Measurements from ENCODE around the gene LCN1. TPM values are rescaled to one million over a fixed set of nuclear protein-coding genes. Genes with fewer than 3 reads are reported as not detected.
"Not testable (repeated sequence)": the region's sequence is repeated elsewhere in the genome, so short reads cannot be mapped to it uniquely, and the experiment has no call there.

LCN1 gene
- polyA plus RNA-seq, 3 donors = not detected

DNA sequence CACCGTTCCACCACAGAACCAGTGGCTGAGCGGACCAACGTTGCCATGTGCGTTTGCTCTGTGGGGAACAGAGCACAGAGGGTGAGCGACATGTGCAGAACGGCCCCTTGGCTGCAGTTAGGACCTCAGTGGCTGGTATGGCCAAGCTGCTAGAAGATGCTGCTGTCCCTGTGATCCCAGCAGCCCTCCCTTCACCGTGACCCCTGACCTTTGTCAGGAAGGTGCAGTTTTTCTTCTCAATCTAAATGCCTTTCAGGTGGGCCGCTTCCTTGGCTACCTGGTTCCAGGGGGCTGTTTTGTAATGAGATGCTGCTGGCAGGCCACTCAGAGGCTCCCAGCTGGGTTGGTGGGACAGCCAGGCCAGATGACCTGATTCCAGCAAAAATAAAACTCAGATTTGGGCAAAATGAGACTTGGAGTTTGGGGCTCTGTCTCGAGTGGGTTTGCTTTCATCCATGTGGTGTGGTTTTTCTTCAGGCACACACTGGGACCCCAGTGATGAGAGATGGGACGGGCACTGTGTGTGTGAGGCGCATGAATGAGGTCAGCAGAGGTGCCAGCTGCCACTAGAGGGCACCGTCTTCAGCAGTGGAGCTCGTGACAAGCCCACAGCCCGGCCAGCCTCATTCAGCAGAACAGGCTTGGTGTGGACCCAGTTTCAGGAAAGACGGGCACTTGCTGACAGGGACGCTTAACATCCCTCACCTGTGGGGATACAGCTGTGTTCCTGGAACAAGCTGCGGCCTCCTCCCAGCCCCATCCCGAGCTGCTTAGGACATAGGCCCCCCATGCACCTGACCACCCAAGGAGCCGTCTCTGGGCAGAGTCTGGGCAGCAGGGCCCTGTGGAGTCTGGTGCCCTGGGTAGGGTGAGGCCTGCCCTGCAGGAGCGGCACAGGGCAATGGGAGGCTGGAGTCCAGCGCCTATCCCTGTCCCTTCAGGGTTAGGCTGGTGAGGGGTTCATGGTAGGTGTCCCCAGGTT lies 16.7 kb upstream of the LCN1 start:
- peak; percentile 44 for DNase-seq

DNA sequence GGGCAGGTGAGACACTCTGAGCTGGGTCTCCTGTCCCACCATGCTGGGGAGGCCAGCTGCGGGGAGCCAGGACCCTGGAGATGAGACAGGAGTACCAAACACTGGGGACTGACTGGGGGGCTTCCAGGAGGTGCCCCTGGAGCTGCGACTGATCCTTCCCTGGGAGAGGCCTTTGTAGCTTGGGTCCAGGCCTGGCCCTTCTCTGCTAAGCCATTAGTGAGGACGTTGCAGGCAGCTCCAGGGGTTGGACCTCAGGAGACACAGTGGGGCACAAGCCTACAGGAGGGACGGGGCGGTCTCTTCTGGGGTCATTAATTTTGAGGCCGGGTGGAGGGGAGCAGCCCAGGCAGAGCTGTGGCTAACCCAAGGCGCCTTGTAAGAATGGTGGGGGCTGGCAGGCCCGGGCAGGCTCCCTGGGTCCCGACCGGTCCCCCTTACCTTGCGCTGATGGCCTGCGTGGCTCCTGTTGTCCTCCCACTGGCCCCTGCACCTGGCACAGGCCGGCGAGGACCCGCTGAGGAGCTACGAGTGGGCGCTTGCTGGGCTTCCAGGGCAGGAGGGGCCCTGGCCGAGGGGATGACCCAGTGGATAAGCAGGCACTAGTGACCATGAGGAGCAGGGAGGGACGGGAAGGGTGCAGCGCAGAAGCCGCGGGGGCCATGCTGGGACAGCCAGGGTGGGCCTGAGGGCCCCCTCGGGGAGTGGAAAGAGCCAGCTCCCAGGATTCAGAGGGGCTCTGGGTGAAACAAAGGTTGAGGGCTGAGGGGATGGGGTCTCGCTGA lies 15.6 kb upstream of the LCN1 start:
- no peak for DNase-seq

DNA sequence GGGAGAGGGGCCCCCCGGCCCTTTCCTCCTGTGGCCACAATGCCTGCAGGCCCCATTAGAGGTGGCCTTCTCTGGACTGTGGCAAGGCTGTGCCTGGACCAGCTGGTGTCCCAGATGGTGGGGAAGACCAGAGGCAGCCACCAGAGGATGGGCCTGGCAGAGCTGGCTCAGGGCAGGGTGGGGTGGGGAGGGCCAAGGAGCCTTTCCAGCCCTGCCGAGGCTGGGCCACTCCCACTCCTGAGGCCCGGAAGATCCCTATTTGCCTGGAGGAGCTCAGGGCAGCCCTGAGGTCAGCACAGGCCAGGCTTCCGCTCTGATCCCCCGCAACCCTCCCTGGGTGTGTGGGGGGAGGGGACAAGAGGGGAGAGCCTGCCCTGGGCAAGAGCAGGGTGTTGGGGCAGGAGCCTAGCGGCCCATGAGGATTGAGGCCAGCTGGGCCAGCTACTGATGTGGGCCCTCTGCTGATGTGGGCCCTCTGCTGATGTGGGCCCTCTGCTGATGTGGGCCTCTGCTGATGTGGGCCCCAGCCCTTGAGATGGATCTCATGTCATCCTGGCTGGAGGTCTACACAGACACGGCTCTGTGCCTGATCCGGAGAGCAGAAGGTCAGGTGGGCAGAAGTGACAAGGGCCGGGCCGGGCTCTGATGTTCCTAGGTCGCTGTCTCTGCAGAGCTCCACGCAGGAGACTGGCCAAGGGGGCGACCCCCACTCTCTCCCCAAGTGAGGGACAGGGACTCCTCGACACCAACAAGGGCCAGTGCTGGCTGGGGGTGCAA lies 14.7 kb upstream of the LCN1 start:
- DNase-seq = no peak

DNA sequence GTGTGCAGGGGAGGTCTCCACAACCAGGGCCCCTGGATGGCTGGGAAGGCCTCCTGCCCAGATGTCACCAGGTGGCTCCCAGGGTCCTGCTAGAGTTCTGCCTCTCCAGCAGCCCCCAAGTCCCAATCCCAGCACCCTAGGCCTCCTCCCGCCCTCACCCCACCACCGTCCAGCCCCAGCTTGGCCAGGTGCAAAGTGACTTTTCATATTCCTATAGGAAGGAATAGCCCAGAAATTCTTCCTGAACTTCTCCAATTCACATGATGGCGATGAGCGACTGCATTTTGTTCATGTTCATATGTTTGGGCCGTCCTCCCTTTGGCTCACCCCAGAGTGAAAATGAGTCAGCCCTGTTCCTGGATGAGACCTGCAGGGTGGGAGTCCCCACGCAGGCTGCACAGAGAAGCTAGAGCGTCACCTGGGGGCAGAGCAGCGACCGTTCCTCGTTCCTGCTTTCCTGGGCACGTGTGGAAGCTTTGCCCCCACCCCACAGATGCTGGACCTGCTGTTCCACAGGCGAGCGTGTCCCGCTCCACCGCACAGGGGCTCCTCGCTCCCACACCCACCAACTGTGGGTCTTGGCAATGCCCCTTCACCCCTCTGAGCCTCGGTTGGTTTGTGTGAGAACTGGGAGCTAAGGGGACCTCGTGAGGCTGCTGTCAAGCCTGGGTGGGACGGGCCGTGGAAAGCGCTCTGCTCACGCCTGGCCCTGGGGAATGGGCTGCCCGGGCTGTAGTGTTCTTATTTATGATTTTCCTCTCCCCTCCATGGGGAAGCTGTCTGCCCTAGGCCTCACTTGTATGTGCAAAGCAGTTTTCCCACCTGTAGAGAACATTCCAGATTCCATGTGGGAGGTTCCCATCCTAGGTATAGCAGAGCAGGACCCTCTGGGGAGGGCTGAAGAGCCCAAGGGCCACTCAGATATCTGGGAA lies 13.9 kb upstream of the LCN1 start:
- DNase-seq = no peak

- DNase-seq = no peak
These were observed 12.9 kb upstream of the LCN1 start for GRCh38 chr9:135508211-135508820.

- no peak for DNase-seq
These were observed 11.8 kb upstream of the LCN1 start for GRCh38 chr9:135509458-135509857.

DNA sequence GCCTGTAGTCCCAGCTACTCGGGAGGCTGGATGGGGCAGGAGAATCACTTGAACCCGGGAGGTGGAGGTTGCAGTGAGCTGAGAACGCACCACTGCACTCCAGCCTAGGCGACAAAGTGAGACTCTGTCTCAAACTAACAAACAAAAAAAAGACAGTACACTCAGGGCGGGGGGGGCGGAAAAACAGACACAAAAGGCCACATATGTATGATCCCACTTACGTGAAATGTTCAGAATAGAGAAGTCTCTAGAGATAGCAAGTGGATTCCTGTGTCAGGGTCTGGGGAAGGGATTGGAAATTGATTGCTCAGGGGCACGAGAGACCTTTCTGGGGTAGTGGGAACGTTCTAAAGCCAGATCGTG lies 9.0 kb upstream of the LCN1 start:
- no peak for DNase-seq

DNA sequence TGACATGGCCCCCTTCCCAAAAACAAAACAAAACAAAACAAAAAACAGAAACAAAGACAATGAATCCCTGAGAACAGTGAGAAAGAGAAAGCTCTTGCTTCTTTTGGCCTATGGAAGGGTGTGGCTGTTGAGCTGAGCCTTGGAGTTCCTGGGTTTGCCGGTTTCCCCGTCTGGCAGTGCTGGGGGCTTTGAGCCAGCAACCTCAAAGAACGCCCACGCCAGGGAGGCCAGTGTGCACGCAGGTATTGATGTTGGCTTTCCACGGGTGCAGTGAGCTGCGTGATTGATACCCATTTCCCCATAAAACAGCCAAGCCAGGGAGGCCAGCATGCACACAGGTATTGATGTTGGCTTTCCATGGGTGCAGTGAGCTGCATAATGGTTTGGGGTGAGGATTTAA lies 8.3 kb upstream of the LCN1 start:
- DNase-seq = no peak

GRCh38 chr9:135513351-135513846 lies 7.8 kb upstream of the LCN1 start:
- no peak for DNase-seq

DNA sequence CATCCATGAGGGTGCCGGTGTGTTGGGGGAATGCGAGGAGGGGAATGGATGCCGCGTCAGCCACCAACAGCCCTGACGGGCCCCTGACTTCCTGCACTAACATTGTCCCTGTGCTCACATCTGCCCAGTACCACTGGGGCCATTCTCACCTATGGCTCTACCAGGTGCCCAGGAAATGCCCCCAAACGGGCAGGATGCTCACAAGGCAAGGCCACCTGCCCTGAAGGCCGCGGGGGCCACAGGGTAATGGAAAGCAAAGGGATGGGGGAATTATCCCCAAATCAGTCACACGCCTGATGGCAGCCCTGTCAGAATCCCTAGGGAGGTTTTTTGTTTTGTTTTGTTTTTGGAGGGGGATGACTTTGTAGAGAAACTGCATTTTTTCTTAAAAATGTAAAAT lies 7.3 kb upstream of the LCN1 start:
- not testable (repeated sequence) for DNase-seq

DNA sequence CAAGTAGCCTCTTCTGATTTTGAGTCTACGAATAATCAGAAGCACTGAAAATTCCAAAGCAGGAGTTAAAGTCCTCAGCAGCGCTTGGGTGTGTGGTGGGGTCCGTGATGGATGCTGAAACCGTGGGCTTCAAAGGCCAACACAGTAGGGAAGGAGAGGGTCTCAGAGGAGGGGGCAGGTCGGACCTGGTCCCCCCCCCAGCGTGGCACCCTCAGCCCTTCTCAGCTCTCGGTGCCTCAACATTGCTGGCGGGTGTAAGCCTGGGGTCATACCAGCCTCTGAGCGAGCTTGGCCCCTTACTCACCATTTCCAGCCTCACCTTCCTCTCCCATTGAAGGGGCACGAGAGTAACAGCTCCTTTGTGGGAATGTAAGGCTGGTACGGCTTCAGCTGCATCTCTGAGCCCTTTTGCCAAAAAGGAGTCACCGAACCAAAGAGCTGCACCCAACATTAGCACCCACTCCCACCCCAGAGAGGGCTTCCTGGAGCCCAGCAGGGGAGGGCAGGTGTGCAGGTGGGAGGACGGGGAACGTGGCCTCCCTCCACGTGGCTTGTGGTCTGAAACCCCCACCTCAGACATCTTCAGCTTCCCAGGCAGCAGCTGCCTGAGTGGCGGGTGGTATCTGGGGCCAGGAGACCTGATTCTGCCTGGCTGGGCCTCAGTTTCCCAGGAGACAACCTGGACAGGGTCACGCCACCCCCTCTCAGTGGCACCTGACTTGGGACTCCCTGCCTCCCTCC lies 6.7 kb upstream of the LCN1 start:
- no peak for DNase-seq

GRCh38 chr9:135515083-135515951 lies 5.9 kb upstream of the LCN1 start:
- no peak for DNase-seq

- no peak for DNase-seq
These were observed 4.9 kb upstream of the LCN1 start for GRCh38 chr9:135516132-135516860.

DNA sequence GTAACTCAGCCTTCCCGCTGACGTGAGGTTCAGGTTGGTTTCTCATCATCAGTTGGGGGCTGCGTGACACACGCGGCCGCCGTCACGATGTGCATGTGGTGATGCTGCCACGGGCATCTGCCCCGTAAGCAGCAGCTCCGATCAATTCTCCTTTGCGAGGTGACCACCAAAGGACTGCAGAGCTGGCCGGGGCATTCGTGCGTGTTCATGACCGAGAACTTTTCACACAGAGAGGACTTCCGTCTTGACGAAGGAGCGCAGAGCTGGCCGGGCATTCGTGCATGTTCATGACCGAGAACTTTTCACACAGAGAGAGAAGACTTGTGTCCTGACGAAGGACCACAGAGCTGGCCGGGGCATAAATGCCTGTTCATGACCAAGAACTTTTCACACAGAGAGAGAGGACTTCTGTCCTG lies 3.8 kb upstream of the LCN1 start:
- no peak for DNase-seq

DNA sequence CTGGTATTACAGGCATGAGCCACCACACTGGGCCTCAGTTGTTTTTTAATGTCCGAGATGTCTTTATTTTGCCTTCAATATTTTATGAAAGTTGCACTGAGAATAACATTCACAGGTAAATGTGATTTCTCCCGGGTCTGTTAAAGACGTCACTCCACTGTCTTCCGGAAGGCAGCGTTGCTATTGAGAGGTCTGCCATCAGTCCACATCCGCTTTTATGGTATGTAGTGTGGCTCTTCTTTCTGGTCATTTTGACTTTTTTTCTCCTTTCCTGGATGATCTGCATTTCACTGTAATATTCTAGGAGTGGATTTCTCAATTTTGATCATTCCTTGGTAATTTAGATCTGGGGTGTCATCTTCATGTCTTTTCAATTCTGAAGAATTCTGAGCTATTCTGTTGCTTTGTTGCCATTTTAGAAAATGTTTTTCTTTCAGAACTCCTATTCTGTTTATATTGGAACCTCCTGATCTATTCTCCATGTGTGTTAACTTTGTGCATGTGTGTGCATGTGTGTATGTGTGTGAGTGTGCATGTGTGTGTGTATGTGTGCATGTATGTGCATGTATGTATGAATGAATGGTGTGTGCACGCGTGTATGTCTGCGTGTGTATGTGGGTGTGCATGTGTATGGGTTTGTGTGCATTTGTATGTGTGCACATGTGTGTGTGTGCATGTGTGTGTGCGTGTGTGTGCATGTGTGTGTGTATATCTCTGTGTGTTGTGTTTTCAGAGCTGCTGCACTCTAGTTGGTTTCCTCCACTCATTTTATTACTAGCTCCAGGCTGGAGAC lies 1.9 kb upstream of the LCN1 start:
- DNase-seq = no peak

DNA sequence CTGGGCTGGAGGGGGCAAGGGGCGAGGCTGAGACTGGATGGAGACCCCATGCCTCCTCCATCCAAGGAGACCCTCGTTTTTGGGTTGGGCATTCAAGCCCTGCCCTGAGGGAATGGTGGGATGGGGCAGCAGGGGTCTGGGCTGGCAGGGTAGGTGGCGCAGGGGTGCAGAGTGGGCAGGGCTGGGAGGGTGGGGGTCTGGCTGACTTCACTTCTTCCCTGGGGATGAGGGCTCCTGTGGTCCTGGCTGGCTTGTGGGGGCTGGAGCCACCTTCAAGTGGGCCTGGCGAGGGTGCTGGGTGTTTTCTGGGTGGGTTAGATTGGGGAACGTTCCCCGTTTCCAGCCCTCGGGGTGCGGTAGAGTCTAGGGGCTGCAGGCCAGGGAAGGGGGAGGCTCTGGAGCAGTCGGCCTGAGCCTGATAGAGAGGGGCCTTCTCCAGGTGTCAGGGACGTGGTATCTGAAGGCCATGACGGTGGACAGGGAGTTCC lies 412 bp downstream of the LCN1 start:
- no peak for DNase-seq

Data from renal pelvis (tissue), 4 donors.